HepG2 (cell line): ENCODE results near the gene ZSCAN21. TPM values are rescaled to one million over a fixed set of nuclear protein-coding genes. Genes with fewer than 3 reads are reported as not detected.

Experiments
- BRCA1 ChIP-seq: sonication (generic); formaldehyde crosslinking; IDR thresholded peaks from 2 replicates; pipeline ENCODE4 v1.4.0; 2020; ENCODE audit warnings: missing genetic modification reagents
- CHD4 ChIP-seq: fragments of 200-600 bp; sonication (generic); IDR thresholded peaks from 2 replicates; pipeline ENCODE4 v1.7.0; 2017; ENCODE audit warnings: mild to moderate bottlenecking, low read length, borderline replicate concordance
- EZH2 ChIP-seq: conservative IDR thresholded peaks from 2 replicates; pipeline ENCODE4 v1.6.1; 2012; ENCODE audit warnings: mild to moderate bottlenecking, low read depth, low read length, moderate library complexity
- FOXM1 ChIP-seq: sonication (generic); formaldehyde crosslinking; IDR thresholded peaks from 2 replicates; pipeline ENCODE4 v1.5.0; 2020; ENCODE audit warnings: missing genetic modification reagents
- JDP2 ChIP-seq: sonication (generic); formaldehyde crosslinking; IDR thresholded peaks from 2 replicates; pipeline ENCODE4 v1.8.1; 2022; ENCODE audit warnings: missing genetic modification reagents, borderline replicate concordance
- KLF13 ChIP-seq: sonication (generic); formaldehyde crosslinking; IDR thresholded peaks from 2 replicates; pipeline ENCODE4 v1.4.0; 2020; ENCODE audit warnings: mild to moderate bottlenecking, missing genetic modification reagents
- MTF2 ChIP-seq: sonication (generic); formaldehyde crosslinking; IDR thresholded peaks from 2 replicates; pipeline ENCODE4 v1.5.0; 2020; ENCODE audit warnings: missing genetic modification reagents, borderline replicate concordance
- NFE2L1 ChIP-seq: sonication (generic); formaldehyde crosslinking; IDR thresholded peaks from 2 replicates; pipeline ENCODE4 v1.4.0; 2020; ENCODE audit warnings: missing genetic modification reagents, mild to moderate bottlenecking, borderline replicate concordance
- RBM39 ChIP-seq: fragments of 200-400 bp; formaldehyde crosslinking; IDR thresholded peaks from one replicate; pipeline ENCODE4 v1.6.1; 2018; ENCODE audit warnings: antibody characterized with exemption, mild to moderate bottlenecking, low read depth, low read length; ENCODE audit not compliant: poor library complexity, severe bottlenecking
- RCOR2 ChIP-seq: IDR thresholded peaks from 2 replicates; pipeline ENCODE4 v1.6.1; 2016; ENCODE audit warnings: missing biosample characterization, missing genetic modification reagents
- ZFP1 ChIP-seq: IDR thresholded peaks from 2 replicates; pipeline ENCODE4 v1.6.1; 2016
- ZFY ChIP-seq: sonication (generic); formaldehyde crosslinking; IDR thresholded peaks from 2 replicates; pipeline ENCODE4 v1.4.0; 2020; ENCODE audit warnings: missing genetic modification reagents
- ZNF317 ChIP-seq: sonication (generic); formaldehyde crosslinking; IDR thresholded peaks from 2 replicates; pipeline ENCODE4 v1.5.0; 2020; ENCODE audit warnings: mild to moderate bottlenecking, missing genetic modification reagents
- ZNF33A ChIP-seq: sonication (generic); formaldehyde crosslinking; IDR thresholded peaks from 2 replicates; pipeline ENCODE4 v1.5.1; 2020; ENCODE audit warnings: missing genetic modification reagents, mild to moderate bottlenecking, moderate library complexity, borderline replicate concordance
- ZNF382 ChIP-seq: sonication (generic); formaldehyde crosslinking; IDR thresholded peaks from 2 replicates; pipeline ENCODE4 v1.5.0; 2020; ENCODE audit warnings: missing genetic modification reagents, mild to moderate bottlenecking, borderline replicate concordance
- ZNF484 ChIP-seq: sonication (generic); formaldehyde crosslinking; IDR thresholded peaks from 2 replicates; pipeline ENCODE4 v1.5.1; 2020; ENCODE audit warnings: mild to moderate bottlenecking, low read depth, missing genetic modification reagents, borderline replicate concordance
- polyA plus RNA-seq, 8 experiments: library from polyadenylated mRNA; depleted of rRNA in 3 of 8; stranded (reverse) in 7 of 8; unstranded in 1 of 8; fragments of >200 nt; fragmentation: Illumina TruSeq in 4 of 8; extraction: Trizol in 4 of 8; gene quantifications; 2 replicates each; pipeline versions ENCODE4 v1.2.1 to v1.2.3, GENCODE V29; 2011 to 2016; ENCODE audit warnings: low read depth in 4 of 8, missing spikeins in 1 of 8, mixed read lengths in 1 of 8; ENCODE audit not compliant: insufficient read depth in 1 of 8
- total RNA-seq, 5 experiments: library from RNA; depleted of rRNA; stranded (reverse); fragments of >200 nt; fragmentation: Illumina TruSeq; extraction: Trizol; gene quantifications; 2 replicates each; pipeline ENCODE4 v1.2.3, GENCODE V29; 2016; ENCODE audit warnings: low read depth in 1 of 5
- TF ChIP-seq, protein P1 (sequence below): sonication (generic); formaldehyde crosslinking; IDR thresholded peaks from 2 replicates; pipeline ENCODE4 v1.9.0; 2021; ENCODE audit warnings: missing genetic modification reagents, borderline replicate concordance
- TF ChIP-seq, protein P2 (sequence below): IDR thresholded peaks from 2 replicates; pipeline ENCODE4 v1.6.1; 2016; ENCODE audit warnings: low read depth
- TF ChIP-seq, protein P3 (sequence below): sonication (generic); formaldehyde crosslinking; IDR thresholded peaks from 2 replicates; pipeline ENCODE4 v1.4.0; 2020; ENCODE audit warnings: low read depth, mild to moderate bottlenecking, missing genetic modification reagents
- TF ChIP-seq, protein P4 (sequence below): sonication (generic); formaldehyde crosslinking; IDR thresholded peaks from 2 replicates; pipeline ENCODE4 v1.8.1; 2023; ENCODE audit warnings: mild to moderate bottlenecking, moderate library complexity, missing genetic modification reagents
- TF ChIP-seq, protein P5 (sequence below): sonication (generic); formaldehyde crosslinking; IDR thresholded peaks from 2 replicates; pipeline ENCODE4 v1.4.0; 2020; ENCODE audit warnings: mild to moderate bottlenecking, missing genetic modification reagents

Gene ZSCAN21
- total and polyA plus RNA-seq, 2 of the 13 experiments (the other 11 are each of a cell fraction or from before 2014, with no cell fraction given) = 7.0 to 10.0 TPM

DNA sequence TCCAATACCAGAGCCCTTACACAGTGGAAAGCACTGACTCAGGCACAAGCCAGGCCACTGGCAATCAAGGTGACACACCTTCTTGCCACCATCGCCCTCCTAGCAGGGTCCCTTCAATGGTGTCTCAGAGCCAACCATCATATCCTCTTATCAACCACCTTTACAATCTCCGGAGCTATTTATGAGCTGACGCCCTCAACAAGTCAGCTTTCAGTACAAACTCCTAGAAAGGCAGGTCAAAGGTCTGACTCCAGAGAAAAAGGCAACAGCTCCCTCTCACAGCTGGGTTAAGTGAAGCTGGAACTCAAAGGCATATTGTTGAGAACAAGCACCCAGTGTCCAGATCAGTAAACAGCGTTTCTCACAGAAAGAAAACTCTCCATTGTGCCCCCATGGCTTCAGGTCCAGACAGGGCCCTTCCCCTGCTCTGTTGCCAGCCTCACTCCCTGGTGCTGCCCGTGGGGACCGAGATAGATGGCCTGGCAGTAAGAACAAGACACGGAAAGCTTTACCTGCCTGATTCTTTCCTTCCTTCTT, 29.5 kb downstream of the ZSCAN21 start (continued):
- TF ChIP-seq ZNF33A (no peak), ZNF382 (no peak), RCOR2 (CRISPR knock-in tag) (no peak), NFE2L1 (CRISPR knock-in tag) (no peak), BRCA1 (CRISPR knock-in tag) (no peak), EZH2 (no peak), MTF2 (CRISPR knock-in tag) (no peak), FOXM1 (CRISPR knock-in tag) (no peak), ZNF317 (CRISPR knock-in tag) (no peak), KLF13 (CRISPR knock-in tag) (no peak), ZFY (CRISPR knock-in tag) (peak; percentile 45; the same call in 1 of the 2 replicates), CHD4 (no peak), RBM39 (no peak), ZFP1 (CRISPR knock-in tag) (peak; percentile 27; the same call in 1 of the 2 replicates), ZNF484 (CRISPR knock-in tag) (no peak), JDP2 (CRISPR knock-in tag) (no peak)
- TF ChIP-seq, protein P1, sequence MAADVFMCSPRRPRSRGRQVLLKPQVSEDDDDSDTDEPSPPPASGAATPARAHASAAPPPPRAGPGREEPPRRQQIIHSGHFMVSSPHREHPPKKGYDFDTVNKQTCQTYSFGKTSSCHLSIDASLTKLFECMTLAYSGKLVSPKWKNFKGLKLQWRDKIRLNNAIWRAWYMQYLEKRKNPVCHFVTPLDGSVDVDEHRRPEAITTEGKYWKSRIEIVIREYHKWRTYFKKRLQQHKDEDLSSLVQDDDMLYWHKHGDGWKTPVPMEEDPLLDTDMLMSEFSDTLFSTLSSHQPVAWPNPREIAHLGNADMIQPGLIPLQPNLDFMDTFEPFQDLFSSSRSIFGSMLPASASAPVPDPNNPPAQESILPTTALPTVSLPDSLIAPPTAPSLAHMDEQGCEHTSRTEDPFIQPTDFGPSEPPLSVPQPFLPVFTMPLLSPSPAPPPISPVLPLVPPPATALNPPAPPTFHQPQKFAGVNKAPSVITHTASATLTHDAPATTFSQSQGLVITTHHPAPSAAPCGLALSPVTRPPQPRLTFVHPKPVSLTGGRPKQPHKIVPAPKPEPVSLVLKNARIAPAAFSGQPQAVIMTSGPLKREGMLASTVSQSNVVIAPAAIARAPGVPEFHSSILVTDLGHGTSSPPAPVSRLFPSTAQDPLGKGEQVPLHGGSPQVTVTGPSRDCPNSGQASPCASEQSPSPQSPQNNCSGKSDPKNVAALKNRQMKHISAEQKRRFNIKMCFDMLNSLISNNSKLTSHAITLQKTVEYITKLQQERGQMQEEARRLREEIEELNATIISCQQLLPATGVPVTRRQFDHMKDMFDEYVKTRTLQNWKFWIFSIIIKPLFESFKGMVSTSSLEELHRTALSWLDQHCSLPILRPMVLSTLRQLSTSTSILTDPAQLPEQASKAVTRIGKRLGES = no peak
- TF ChIP-seq, protein P2, sequence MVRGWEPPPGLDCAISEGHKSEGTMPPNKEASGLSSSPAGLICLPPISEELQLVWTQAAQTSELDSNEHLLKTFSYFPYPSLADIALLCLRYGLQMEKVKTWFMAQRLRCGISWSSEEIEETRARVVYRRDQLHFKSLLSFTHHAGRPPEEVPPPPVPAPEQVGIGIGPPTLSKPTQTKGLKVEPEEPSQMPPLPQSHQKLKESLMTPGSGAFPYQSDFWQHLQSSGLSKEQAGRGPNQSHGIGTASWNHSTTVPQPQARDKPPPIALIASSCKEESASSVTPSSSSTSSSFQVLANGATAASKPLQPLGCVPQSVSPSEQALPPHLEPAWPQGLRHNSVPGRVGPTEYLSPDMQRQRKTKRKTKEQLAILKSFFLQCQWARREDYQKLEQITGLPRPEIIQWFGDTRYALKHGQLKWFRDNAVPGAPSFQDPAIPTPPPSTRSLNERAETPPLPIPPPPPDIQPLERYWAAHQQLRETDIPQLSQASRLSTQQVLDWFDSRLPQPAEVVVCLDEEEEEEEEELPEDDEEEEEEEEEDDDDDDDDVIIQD (CRISPR knock-in tag) = peak; percentile 63; the same call in 1 of the 2 replicates
- TF ChIP-seq, protein P3, sequence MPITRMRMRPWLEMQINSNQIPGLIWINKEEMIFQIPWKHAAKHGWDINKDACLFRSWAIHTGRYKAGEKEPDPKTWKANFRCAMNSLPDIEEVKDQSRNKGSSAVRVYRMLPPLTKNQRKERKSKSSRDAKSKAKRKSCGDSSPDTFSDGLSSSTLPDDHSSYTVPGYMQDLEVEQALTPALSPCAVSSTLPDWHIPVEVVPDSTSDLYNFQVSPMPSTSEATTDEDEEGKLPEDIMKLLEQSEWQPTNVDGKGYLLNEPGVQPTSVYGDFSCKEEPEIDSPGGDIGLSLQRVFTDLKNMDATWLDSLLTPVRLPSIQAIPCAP (CRISPR knock-in tag) = no peak
- TF ChIP-seq, protein P4, sequence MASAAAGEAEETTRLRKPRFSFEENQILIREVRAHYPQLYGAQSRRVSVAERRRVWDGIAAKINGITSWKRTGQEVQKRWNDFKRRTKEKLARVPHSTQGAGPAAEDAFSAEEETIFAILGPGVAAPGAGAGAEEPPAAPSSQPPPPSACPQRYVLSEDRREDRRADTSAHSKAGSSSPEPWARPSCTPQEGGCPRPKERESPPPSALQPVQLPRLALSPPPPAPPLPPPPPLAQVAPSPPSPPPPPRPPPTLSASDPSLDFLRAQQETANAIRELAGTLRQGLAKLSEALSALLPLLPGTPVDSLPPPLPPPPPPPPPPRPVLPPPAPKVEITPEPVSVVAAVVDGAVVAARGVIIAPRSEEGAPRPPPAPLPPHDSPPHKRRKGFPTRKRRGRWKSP = no peak
- TF ChIP-seq, protein P5, sequence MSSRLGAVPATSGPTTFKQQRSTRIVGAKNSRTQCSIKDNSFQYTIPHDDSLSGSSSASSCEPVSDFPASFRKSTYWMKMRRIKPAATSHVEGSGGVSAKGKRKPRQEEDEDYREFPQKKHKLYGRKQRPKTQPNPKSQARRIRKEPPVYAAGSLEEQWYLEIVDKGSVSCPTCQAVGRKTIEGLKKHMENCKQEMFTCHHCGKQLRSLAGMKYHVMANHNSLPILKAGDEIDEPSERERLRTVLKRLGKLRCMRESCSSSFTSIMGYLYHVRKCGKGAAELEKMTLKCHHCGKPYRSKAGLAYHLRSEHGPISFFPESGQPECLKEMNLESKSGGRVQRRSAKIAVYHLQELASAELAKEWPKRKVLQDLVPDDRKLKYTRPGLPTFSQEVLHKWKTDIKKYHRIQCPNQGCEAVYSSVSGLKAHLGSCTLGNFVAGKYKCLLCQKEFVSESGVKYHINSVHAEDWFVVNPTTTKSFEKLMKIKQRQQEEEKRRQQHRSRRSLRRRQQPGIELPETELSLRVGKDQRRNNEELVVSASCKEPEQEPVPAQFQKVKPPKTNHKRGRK (CRISPR knock-in tag) = no peak
